Activated gamma-delta T cell treated with anti-CD3 and anti-CD28 coated beads, Interleukin-2, amount 50 U/mL, for 16 hours (primary cell): ENCODE results near the gene BCL11B.

Experiments
- DNase-seq: peaks from one replicate; pipeline ENCODE4 v3.0.0-alpha.2; 2020; ENCODE audit warnings: low read depth

The BCL11B gene

DNA sequence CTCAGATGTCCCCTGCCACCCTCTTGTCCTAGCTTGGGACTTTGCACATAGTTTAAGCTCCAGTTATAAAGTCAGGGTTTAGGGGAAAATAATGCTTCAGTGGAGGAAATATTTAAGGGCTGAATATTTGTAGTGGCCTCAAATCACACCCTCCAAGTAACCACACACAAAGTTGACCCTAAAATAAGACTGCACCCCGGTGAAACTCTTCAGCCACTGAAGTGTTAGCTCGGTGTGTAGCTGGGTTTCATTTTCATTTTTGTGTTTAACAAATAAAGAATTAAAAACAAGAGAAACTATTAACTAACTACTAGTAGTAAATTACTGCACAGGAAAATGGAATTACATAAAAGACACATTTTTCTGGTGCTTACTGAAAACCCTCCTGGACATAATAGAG lies 14.8 kb upstream of the BCL11B start:
- DNase-seq = no peak

DNA sequence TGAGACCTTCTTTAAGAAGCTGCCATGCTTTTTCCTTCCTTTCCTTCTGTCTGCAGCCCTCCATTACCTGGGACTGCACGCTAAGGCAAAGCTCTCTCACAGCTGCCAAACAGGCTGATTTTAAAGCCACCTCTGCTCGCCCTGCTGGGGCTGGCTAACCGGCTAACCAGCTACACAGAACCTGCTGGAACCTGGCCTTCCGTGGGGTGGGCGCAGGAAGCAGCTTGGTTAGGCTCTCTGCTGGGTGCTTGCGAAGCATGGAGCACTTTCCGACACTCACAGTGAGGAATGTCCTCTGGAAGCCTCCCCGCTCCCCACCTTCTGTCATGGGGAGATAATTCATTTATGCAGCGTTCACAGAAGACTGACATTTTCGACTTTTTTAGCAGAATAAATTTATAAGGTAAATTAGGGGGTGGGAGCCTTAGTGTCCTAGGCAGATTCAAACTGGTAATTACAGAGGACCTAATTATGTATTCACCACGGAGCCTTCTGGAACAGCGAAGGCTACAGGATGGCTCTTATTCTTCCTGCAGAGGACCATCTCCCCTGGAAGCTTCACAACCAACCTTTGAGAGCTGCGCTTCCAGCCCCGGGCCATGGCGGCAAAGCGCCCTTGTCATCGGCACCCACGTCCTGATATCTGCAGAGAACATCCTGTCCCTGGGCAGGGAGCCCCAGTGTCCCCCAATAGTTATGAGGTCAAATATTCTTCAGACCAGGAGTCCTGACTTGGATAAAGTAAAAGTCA lies 12.4 kb upstream of the BCL11B start:
- DNase-seq = no peak

DNA sequence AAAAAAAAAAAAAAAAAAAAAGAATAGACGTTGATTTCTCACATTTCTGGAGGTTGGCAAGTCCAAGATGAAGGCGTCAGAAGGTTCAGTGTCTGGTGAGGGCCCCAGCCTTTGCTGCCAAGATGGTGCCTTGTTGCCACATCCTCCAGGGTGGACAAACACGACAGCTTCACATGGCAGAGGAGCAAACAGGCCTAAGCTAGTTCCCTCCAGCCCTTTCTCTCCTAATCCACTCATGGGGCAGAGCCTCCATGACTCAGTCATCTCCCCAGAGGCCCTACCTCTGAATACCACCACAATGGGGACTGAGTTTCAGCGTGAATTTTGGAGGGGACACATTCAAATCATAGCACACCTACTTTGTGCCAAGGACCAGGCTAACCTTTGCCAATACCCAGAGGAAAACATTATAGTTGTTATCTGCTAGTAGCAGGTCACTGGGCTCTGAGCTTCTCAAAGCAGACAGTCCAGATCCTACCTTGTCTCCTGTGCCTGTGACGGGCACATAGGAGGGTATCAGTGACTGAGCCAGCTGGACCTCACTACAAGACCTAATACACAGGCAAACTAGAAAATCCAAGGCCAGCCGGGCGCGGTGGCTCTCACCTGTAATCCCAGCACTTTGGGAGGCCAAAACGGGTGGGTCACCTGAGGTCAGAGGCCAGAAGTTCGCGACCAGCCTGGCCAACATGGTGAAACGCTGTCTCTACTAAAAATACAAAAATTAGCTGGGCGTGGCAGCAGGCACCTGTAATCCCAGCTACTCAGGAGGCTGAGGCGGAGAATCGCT lies 10.5 kb upstream of the BCL11B start:
- DNase-seq = no peak

DNA sequence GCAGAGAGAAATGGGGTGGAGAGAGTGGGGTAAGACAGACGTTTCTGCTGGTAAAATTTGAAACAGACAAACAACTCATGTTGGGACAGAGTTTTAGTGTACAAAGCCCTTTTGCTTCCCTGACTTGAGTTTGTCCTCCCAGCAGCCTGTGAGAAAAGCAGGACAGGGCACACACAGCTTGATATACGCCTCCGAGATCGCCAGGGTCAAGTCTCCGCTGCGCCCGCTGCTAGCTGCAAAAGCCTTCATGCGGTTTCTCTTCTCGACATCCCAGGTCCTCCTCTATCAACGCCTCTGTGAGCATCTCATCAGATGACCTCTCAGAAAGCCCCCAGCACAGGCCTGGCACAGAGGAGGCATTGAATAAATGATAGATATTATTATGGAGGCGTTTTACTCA lies 9.4 kb upstream of the BCL11B start:
- no peak for DNase-seq

DNA sequence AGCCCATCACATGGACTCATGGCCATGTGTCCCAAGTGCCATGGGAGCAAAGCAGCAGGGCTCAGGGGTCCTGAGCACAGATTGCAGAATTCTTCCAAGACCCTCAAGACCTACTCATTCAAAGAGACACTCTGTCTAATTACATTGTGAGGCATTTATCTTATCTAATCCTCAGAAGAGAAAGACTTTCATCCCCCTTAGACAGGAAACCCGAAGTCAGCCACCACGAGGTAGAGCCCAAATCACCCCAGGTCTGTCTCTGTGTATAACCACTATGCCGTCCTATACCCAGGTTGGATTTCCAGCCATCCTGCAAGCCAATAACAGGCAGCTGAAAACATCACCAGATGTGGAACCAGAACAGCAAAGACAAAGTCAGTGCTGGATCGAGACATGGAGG lies 8.9 kb upstream of the BCL11B start:
- no peak for DNase-seq

DNA sequence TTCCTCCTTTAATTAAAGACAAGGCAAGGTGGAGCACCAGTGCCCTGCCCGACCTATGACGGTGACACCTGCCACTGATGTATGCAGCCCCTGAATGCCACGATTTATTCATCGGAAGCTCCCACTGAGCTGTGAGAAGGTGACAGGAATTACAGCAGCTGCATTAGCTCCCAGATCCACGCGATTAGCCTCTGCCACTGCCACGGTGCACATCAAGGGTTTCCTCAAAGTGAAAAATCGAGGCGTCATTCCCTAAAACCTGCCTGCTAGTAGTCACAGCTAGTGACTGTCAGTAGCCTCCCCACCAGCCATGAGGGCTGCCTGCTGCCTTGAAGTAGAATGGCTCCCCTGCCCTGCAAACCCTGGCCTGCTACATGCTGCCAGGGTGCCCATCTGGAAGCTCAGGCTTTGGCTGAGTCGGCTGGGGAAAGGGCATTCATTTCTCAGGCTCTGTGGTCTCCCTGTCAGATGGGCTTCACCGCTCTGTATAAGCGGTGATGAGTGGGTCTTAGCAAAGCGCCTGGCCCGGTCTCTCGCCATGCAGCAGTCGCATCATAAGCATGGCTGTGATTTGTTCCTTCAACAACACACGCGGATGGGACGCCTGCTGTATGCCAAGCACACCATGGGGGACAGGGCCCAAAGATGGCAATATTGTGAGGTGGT lies 8.2 kb upstream of the BCL11B start:
- no peak for DNase-seq

DNA sequence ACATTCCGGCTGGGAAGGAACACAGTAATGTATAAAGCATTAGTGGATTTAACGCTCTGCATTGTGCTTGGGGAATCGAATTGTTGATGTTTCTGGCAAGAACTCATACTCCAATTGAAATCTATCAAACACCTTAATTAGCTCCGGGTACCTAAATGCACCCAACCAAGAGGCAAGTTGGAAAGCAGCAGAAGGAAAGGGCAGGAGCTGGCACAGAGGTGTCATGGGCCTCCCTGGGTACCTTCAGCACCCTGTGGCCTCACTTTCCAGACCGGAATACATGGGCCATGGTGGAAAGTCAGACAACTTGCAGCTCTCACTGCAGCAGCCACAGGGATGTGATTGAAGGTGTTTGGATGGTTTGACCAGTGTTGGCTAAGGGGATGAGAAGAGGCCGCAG lies 6.8 kb upstream of the BCL11B start:
- DNase-seq = no peak

DNA sequence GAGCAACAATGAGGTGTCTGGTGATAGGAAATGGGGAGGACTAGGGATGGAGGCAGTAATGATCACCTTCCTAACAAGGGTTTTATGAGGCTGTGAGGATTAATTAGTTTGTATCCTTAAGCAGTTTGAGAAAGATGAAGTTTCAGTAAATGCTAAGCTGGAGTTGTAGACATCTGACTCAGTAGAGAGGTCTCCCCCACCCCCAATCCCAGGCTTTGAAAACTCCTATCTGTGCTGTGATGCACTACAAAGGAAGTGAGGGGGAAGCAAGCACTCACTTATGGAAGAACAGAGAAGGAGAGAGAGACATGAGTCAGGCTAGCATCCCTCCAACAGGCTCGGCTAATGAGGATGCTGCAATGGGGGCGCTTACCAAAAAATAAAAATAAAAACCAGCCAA lies 5.5 kb upstream of the BCL11B start:
- no peak for DNase-seq

DNA sequence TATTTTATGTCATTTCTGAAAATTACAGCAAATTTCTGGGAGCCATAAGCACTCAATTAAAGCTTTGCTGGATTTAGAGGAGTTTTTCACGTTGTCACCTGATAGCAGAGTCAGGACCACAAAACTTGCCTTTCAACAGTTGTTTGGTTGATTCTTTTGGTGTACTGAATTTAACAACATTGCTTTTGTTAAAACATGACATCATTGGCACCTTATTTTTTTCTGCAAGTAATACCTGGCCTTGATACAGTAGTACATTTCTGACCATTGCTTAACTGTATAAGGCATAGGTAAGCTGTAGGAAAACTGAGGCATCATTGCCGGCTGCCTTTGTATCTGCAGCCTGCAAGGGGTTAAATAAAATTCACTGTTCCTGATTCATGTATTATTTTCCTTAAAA lies 4.5 kb upstream of the BCL11B start:
- DNase-seq = no peak

DNA sequence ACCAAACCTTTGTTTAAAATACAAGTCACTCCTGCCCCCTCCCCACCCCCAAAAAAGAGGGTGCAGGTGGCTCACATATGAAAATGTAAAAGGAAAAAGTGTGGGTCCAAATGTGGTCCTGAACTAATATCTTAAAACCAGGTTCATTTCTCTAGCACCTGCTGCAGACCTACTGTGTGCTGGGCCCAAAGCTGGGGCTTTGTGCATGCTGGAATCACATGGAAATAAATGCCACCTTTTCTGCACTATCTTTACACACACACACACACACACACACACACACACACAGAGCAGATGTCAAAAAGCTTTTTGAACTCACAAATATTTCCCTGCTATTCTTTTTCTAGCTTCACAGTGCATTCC lies 3.2 kb upstream of the BCL11B start:
- no peak for DNase-seq

DNA sequence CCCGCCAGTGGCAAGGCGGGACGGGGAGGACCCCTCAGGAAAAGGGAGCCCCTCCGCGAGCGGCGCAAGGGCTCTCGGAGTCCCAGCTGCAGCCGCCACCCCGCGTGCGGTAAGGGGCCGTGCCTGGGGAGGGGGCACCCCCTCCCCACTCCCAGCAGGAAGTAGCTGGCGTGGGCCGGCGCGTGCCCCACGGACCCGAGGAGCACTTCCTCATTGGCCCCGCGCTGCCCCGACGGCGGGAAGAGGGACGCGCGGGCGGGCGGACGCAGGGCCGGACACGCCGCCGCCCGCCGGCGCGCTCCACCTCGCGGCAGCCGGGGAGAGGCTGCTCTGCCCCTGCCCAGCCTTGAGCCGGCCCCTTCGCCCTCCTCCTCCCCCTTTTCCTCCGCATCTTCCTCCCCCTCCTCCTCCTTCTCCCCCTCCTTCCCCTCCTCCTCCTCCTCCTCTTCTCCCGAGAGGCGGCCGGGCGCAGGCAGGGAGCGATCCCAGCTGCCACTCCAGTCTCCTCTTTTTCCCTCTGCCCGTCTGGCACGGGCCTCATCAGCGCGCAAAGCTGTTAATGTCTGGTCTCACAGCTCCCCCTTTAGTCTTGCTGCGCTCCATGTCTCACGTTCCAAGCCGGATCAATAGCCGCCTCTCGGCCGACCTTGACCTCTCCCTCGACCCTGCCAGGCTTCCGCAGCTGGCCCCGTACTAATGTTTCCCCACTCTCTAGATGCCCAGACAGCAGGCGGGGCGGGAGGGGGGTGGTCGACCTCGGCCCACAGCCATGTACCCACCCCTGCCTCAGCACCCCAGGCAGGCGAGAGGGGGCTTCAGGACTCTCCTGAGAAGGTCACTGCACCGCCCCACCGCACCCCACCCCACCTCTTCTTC lies 2.6 kb upstream of the BCL11B start:
- no peak for DNase-seq

DNA sequence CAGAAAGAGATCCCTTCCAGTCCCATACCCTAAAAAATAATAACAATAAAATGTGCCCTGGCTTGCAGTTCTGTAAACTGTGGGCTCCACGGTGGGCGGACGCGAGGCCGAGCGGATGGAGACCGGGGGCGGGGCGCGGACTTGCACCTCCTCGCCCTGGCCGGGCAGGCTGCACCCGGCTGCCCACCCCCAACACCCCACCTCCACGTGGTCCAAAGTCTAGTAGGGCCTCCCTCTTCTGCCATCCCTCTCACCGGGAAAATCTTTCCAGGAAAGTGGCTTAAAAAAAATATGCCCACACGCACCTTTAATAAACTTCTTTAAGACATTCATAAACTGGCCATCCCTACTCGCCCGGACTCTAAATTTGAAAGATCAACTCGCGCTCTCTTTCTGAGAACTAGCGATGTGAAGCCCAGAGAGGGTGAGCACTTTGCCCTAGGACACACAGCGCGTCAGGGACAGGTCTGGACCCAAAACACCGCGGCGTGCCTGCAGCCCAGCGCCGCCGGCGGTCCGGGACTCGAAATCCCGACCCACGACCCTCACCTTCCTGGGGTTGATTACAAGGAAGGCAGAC lies 1.9 kb upstream of the BCL11B start:
- no peak for DNase-seq

DNA sequence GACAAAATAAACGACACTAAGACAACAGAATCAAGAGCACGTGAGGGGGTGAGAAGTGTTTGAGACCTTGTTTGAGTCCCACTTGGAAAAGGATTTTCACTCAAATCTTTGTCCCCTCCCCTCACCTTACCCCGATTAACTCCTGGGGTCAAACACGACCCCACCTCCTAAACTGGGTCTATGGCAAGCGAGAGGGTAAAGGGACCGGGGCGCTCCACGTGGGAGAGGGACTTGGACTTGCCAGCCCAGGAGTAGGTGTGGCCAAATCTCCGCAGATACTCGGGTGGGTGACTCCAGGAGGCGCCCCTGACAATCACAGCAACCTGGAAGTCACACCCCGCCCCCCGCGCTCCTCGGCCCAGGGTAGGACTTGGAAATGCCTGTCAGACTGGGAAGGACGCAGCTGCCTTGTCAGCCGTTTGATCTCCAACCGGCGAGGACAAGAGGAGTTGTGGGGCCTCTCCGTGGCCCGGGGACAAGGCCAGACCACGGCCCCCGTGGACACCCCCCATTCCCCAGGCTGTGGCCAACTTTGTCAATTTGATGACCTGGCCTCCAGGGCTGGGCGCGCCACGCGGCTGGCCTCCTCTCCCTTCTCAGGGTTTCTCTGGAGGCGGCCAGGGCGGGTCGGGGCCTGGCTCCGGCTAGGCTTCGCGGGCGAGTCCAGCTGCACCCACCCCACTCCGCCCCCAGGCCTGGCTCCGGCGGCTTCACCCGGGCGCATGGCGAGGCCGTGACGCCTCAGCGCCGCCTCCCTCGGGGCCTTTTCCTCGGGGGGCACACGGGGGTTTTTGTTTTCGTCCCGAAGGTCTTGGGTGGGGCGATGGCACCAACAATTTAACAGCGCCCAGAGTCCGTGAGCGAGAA lies 1.1 kb upstream of the BCL11B start:
- no peak for DNase-seq

DNA sequence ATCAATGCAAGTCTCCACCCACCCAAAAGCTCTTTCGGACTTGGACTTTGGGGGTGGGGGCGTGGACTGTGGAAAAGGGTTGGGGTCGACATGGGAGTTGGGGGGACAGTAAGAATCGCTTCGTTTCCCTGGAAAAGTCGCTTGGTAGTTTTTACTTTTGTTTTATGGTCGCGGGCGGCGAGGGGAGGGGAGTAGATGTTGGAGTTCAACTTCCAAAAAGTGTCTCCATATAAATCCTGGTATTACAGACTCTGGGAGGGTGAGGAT lies 568 bp upstream of the BCL11B start:
- DNase-seq = no peak

DNA sequence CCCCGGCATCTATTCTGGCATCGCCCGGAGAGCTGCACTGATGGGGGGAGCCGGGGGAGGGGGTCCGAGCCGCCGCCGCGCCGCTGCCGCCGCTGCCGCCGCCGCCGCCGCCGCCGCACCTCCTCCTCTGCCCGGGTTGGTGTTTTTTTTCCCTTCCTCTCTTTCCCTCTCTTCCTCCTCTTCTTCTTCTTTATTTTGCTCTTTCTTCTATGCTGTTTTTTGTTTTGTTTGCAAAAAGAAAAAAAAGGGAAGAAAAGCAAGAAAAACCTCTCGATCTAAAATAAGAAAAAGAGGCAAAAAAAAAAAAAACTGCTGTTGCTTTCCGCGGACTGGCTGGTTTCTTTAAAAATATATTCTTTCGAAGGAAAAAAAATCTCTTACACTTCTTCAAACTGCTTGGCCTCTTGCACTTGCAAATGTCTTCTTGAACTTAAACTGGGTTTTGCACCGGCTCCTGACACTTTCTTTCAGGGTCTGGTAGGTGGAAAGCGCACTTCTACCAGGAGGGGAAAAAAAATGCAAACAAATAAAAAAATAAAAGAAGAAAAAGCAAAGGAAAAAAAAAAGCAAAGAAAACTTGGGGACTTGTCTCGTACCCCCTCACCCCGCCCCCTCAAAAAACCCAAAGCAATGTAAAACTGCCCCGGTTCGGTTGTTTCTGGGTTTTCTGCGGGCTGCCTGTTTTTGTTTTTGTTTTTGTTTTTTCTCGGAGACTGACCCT lies 616 bp downstream of the BCL11B start:
- DNase-seq = no peak

DNA sequence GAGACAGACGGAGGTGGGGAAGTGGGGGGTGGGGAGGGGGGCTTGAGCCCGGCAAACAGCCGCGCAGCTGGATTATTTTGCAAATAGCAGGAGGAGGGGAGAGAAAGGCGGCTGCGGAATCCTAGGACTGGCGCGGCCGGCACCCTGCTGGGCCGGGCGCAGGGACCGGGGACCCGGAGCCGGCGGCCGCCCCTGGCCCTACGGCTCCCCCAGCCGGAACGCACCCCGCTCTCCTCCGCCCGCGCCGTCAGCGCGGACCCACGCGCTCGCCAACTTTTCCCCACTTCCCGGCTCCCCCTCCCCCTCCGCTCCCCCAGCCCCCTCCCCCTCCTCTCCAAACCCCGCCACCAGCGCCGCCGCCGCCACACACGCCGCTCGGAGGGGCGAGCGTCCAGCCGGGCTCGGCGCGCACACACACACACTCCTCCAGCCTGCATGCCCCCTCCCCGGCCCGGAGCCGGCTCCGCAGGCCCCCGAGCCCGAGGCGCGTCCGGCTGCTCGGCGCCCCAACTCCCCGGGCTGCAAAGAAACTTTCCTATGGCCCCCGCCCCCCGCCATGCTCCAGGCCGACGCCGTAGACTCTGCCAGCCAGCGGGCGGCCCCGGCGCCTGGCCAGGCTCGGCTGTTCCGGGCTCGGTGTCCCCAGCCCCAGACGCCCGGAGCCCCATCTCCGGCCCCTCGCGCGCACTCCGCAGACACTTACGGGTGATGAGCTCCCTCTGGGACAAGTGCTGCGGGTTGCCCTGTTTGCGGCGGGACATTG lies 1.4 kb downstream of the BCL11B start:
- no peak for DNase-seq

DNA sequence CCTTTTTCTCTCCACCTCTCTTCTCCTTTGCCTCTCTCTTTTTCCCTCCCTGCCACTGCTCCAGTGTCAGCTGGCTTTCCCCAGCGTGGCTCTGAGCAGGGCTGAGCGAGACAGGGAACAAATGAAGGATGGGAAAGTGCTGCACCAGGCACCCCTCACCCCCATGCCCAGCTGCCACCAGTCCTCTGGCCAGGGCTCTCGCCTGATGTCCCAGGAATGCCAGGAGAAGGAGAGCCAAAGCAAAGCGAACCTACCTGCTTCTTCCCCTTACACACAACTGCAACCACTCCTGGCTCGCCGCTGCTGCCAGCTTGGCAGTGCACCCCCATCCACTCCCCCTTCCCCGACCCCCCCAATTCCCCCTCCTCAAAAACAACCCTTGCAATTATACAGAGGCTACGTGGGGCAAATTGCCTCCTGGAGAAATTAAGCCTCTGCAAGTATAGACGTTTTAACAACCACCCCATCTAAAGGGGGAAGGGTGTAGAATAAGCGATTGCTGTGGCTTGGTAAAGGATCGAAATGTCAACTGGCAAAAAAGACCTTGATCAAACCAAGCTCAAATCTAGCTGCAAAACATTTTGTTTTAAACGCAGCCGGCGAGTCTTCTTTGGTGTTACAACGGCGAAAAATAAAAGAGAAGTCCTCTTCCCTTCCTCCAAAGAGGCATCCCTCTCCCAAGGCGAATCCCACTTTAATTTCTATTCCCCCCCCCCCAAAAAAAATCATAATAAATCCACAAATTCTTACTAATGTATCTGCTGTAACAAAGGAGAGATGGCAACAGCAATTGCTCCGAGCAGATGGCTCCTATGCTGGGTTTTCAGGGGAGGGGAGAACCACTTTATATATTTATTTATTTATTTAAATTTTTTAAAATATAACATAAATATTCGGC lies 2.9 kb downstream of the BCL11B start:
- no peak for DNase-seq
